Measurements from ENCODE around the gene PDCD6IP.
"Not testable (repeated sequence)": the region's sequence is repeated elsewhere in the genome, so short reads cannot be mapped to it uniquely, and the experiment has no call there.

PDCD6IP gene

GRCh38 chr3:33850599-33850998 is 52.2 kb downstream of the PDCD6IP start:
- peak; percentile 70 for ATAC-seq
- DNase-seq: not testable (repeated sequence)

GRCh38 chr3:33855407-33855806 is 57.0 kb downstream of the PDCD6IP start:
- DNase-seq: not testable (repeated sequence)
- peak; percentile 88 for ATAC-seq

- peak; percentile 66 for ATAC-seq
Measured at GRCh38 chr3:33855884-33856546, 57.6 kb downstream of the PDCD6IP start.

GRCh38 chr3:33857701-33858100 is 59.3 kb downstream of the PDCD6IP start:
- not testable (repeated sequence) for ATAC-seq, DNase-seq

More at GRCh38 chr3:33855884-33856546, 57.6 kb downstream of the PDCD6IP start:
- DNase-seq: no peak

- DNase-seq: no peak
- no peak for ATAC-seq
Measured at GRCh38 chr3:33858131-33858530, 59.7 kb downstream of the PDCD6IP start.

GRCh38 chr3:33860373-33861050 is 62.1 kb downstream of the PDCD6IP start:
- DNase-seq: no peak
- no peak for ATAC-seq

GRCh38 chr3:33865133-33865532 is 66.7 kb downstream of the PDCD6IP start:
- DNase-seq (no peak), ATAC-seq (no peak)

- ATAC-seq: peak; percentile 91
- no peak for DNase-seq
Measured at GRCh38 chr3:33868309-33868708, 69.9 kb downstream of the PDCD6IP start.

- DNase-seq (no peak), ATAC-seq (no peak)
Measured at GRCh38 chr3:33869977-33870376, 71.5 kb downstream of the PDCD6IP start.

GRCh38 chr3:33874815-33875214 is 76.4 kb downstream of the PDCD6IP start:
- DNase-seq (no peak), ATAC-seq (no peak)

GRCh38 chr3:33875680-33876079 is 77.2 kb downstream of the PDCD6IP start:
- ATAC-seq: no peak
- no peak for DNase-seq

- ATAC-seq (no peak), DNase-seq (no peak)
Measured at GRCh38 chr3:33877187-33877586, 78.8 kb downstream of the PDCD6IP start.

GRCh38 chr3:33879540-33879939 is 81.1 kb downstream of the PDCD6IP start:
- ATAC-seq (no peak), DNase-seq (no peak)

- DNase-seq (no peak), ATAC-seq (no peak)
Measured at GRCh38 chr3:33881156-33882064, 83.0 kb downstream of the PDCD6IP start.

- DNase-seq: no peak
- no peak for ATAC-seq
Measured at GRCh38 chr3:33882296-33882695, 83.9 kb downstream of the PDCD6IP start.

- ATAC-seq: no peak
- DNase-seq: no peak
Measured at GRCh38 chr3:33883538-33883950, 85.1 kb downstream of the PDCD6IP start.

GRCh38 chr3:33883951-33884561 is 85.6 kb downstream of the PDCD6IP start:
- DNase-seq (no peak), ATAC-seq (no peak)

GRCh38 chr3:33884701-33885100 is 86.3 kb downstream of the PDCD6IP start:
- ATAC-seq: no peak
- no peak for DNase-seq

- ATAC-seq: no peak
- DNase-seq: no peak
Measured at GRCh38 chr3:33885496-33885895, 87.1 kb downstream of the PDCD6IP start.

- no peak for DNase-seq
Measured at GRCh38 chr3:33886015-33886414, 87.6 kb downstream of the PDCD6IP start.

GRCh38 chr3:33887478-33887877 is 89.0 kb downstream of the PDCD6IP start:
- no peak for DNase-seq
- ATAC-seq: no peak

More at GRCh38 chr3:33886015-33886414, 87.6 kb downstream of the PDCD6IP start:
- no peak for ATAC-seq

GRCh38 chr3:33889394-33890039 is 91.1 kb downstream of the PDCD6IP start:
- DNase-seq (no peak), ATAC-seq (no peak)

Data from stimulated activated naive CD8-positive, alpha-beta T cell treated with anti-CD3 and anti-CD28 coated beads, Interleukin-15, Interleukin-2, amounts not matched to agents 100 U/mL and 50 U/mL, for 24 hours (primary cell).